ENCODE measurements around the gene PASK.

Gene PASK

DNA sequence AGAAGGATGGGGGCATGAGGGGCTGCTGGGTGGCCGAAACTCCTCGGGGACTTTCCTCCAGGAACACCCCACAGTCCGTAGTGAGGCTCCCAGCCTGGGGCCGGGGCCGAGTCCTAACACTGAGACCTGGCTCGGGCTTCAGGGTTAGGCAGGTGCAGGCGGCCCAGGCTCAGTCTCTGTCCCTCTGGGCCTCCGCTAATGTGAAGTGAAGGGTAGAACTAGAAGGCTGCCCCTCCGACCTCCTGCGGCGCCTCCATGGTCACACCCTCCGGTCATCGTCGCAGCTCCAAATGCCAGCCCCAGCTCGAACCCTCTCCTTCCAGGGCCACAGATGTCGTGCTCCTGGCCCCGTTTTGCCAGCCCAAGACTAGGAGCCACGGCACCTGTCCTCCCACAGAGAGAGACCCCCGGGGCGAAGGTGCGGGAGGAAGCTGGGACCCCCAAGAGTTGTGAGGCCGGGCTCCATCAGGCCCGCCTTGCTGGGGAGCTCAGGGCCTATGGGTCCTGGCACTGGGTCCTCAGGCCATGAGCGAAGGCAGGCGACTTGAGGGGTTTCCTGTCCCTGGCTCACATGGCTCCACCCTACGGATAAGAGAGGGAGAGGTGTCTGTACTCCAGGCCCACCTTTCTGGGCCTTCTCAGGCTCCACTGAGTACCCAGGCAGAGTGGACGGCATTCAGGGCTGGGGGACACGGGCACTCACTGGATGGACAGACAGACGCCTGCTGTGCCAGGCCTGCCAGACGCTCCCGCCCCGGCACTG is 40.0 kb upstream of the PASK start:
- peaks cover 15% of the 10 kb centered on the region; the same call in 1 of the 2 replicates for H3K4me1 ChIP-seq (ENCODE audit: control insufficient read depth, insufficient read depth, low read length)
- H3K9ac ChIP-seq (ENCODE audit: low read length): no peak overlapping the region
- no peaks in the 10 kb centered on the region for H3K27me3 ChIP-seq (ENCODE audit: control insufficient read depth, insufficient read depth, low read length)
- no peak overlapping the region for H3K4me3 ChIP-seq (ENCODE audit: low read depth, low read length)
- no peaks in the 10 kb centered on the region for H3K9me3 ChIP-seq (ENCODE audit: control insufficient read depth, insufficient read depth, low read depth, low read length)
- no peak overlapping the region for H3K27ac ChIP-seq (ENCODE audit: low read depth, low read length)
- no peaks in the 10 kb centered on the region for H3K36me3 ChIP-seq (ENCODE audit: control insufficient read depth, insufficient read depth, low read length)

- Histone ChIP-seq H3K4me3 (ENCODE audit: low read depth, low read length) (no peak within 1 kb of the TSS), H3K4me1 (ENCODE audit: control insufficient read depth, insufficient read depth, low read length) (peaks cover 15% of the 10 kb centered on the region; the same call in 1 of the 2 replicates), H3K27ac (ENCODE audit: low read depth, low read length) (no peak within 1 kb of the TSS), H3K27me3 (ENCODE audit: control insufficient read depth, insufficient read depth, low read length) (no peaks in the 10 kb centered on the region), H3K9ac (ENCODE audit: low read length) (no peak within 1 kb of the TSS), H3K9me3 (ENCODE audit: control insufficient read depth, insufficient read depth, low read depth, low read length) (no peaks in the 10 kb centered on the region), H3K36me3 (ENCODE audit: control insufficient read depth, insufficient read depth, low read length) (no peaks in the 10 kb centered on the region)
Measured at GRCh38 chr2:241188361-241189092, 39.3 kb upstream of the PASK start, which contains the start of gene ANO7. Gene ANO7 (plus strand): TSS chr2:241188677. CDS start chr2:241190064, 1,387 bp downstream.

- H3K4me3 ChIP-seq (ENCODE audit: low read depth, low read length): no peak overlapping the region
- no peak overlapping the region for H3K27ac ChIP-seq (ENCODE audit: low read depth, low read length)
- H3K36me3 ChIP-seq (ENCODE audit: control insufficient read depth, insufficient read depth, low read length): 0 out of 2 replicates have a peak, but pooled peaks cover under 1% of the 10 kb centered on the region
- H3K27me3 ChIP-seq (ENCODE audit: control insufficient read depth, insufficient read depth, low read length): no peaks in the 10 kb centered on the region
- H3K4me1 ChIP-seq (ENCODE audit: control insufficient read depth, insufficient read depth, low read length): peaks cover 15% of the 10 kb centered on the region; the same call in 1 of the 2 replicates
- no peak overlapping the region for H3K9ac ChIP-seq (ENCODE audit: low read length)
- no peaks in the 10 kb centered on the region for H3K9me3 ChIP-seq (ENCODE audit: control insufficient read depth, insufficient read depth, low read depth, low read length)
Measured at GRCh38 chr2:241187918-241188234, 38.6 kb upstream of the PASK start.

DNA sequence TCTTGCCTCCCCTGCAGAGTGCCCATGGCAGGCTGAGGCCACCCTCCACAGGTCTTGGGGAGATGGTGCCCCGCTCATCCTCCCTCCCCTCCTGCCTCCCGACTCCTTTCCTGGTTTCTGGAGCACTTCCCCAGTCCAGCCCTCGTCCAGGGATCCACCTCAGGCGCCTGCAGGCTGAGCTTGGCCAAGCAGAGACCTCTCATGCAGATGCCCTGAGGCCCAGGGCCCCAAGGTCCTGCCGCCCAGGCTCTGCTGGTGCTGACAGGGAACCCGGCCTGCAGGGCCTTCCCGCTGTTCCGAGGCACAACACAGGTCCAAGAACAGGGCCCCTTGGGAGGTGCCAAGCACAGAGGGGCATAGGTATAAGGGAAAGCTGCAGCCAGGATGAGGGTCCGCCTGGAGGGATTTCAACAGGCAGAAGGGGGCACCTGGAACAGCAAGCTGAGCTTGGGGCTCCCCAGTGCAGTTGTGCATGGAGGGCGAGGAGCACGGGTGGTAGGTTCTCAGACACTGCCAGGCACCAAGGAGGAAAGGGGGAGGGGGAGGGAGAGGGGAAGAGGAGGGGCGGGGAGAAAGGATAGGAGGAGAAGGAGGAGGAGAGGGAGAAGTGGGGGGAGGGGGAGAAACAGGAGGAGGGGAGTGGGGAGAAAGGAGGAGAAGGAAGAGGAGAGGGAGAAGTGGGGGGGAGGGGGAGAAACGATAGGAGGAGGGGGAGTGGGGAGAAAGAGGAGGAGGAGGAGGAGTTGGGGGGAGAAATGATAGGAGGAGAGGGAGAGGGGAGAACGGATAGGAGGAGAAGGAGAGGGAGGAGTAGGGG is 38.0 kb upstream of the PASK start:
- no peaks in the 10 kb centered on the region for H3K9me3 ChIP-seq (ENCODE audit: control insufficient read depth, insufficient read depth, low read depth, low read length)
- H3K27me3 ChIP-seq (ENCODE audit: control insufficient read depth, insufficient read depth, low read length): no peaks in the 10 kb centered on the region
- H3K4me3 ChIP-seq (ENCODE audit: low read depth, low read length): no peak overlapping the region
- H3K27ac ChIP-seq (ENCODE audit: low read depth, low read length): no peak overlapping the region
- H3K36me3 ChIP-seq (ENCODE audit: control insufficient read depth, insufficient read depth, low read length): 0 out of 2 replicates have a peak, but pooled peaks cover 2% of the 10 kb centered on the region
- peaks cover 15% of the 10 kb centered on the region; the same call in 1 of the 2 replicates for H3K4me1 ChIP-seq (ENCODE audit: control insufficient read depth, insufficient read depth, low read length)
- no peak overlapping the region for H3K9ac ChIP-seq (ENCODE audit: low read length)

- no peak overlapping the region for H3K9ac ChIP-seq (ENCODE audit: low read length)
- H3K27ac ChIP-seq (ENCODE audit: low read depth, low read length): no peak overlapping the region
- H3K9me3 ChIP-seq (ENCODE audit: control insufficient read depth, insufficient read depth, low read depth, low read length): no peaks in the 10 kb centered on the region
- no peak overlapping the region for H3K4me3 ChIP-seq (ENCODE audit: low read depth, low read length)
- H3K4me1 ChIP-seq (ENCODE audit: control insufficient read depth, insufficient read depth, low read length): peaks cover 15% of the 10 kb centered on the region; the same call in 1 of the 2 replicates
- 0 out of 2 replicates have a peak, but pooled peaks cover 2% of the 10 kb centered on the region for H3K36me3 ChIP-seq (ENCODE audit: control insufficient read depth, insufficient read depth, low read length)
- H3K27me3 ChIP-seq (ENCODE audit: control insufficient read depth, insufficient read depth, low read length): no peaks in the 10 kb centered on the region
Measured at GRCh38 chr2:241185961-241186360, 36.7 kb upstream of the PASK start.

- Histone ChIP-seq H3K4me3 (ENCODE audit: low read depth, low read length) (no peak overlapping the region), H3K9me3 (ENCODE audit: control insufficient read depth, insufficient read depth, low read depth, low read length) (no peaks in the 10 kb centered on the region), H3K27me3 (ENCODE audit: control insufficient read depth, insufficient read depth, low read length) (no peaks in the 10 kb centered on the region), H3K9ac (ENCODE audit: low read length) (no peak overlapping the region), H3K27ac (ENCODE audit: low read depth, low read length) (no peak overlapping the region), H3K36me3 (ENCODE audit: control insufficient read depth, insufficient read depth, low read length) (0 out of 2 replicates have a peak, but pooled peaks cover 2% of the 10 kb centered on the region), H3K4me1 (ENCODE audit: control insufficient read depth, insufficient read depth, low read length) (peaks cover 15% of the 10 kb centered on the region; the same call in 1 of the 2 replicates)
Measured at GRCh38 chr2:241184901-241185300, 35.6 kb upstream of the PASK start.

DNA sequence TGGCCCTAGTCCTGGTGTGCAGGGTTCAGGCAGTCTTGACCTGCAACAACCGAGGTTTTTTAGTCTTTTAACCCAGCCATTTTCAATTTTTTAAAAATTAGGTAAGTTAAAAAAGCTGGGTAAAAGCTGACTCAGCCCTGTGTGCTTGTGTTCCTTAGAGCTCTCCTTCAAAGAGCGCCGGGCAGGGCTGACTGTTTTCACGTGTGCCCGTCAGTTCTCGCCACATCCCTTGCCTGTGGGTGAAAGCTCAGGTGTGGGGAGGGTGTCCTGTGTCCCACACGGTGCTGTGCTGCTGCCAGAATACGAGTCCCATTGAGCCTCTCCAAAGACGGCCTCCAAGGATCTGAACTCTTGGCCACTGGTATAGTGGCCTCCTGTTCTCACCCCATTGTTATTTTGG is 33.9 kb upstream of the PASK start:
- no peak overlapping the region for H3K27ac ChIP-seq (ENCODE audit: low read depth, low read length)
- no peaks in the 10 kb centered on the region for H3K9me3 ChIP-seq (ENCODE audit: control insufficient read depth, insufficient read depth, low read depth, low read length)
- H3K36me3 ChIP-seq (ENCODE audit: control insufficient read depth, insufficient read depth, low read length): 0 out of 2 replicates have a peak, but pooled peaks cover 4% of the 10 kb centered on the region
- no peaks in the 10 kb centered on the region for H3K27me3 ChIP-seq (ENCODE audit: control insufficient read depth, insufficient read depth, low read length)
- no peak overlapping the region for H3K4me3 ChIP-seq (ENCODE audit: low read depth, low read length)
- H3K9ac ChIP-seq (ENCODE audit: low read length): no peak overlapping the region
- H3K4me1 ChIP-seq (ENCODE audit: control insufficient read depth, insufficient read depth, low read length): peaks cover 10% of the 10 kb centered on the region; the same call in 1 of the 2 replicates

- no peak overlapping the region for H3K9ac ChIP-seq (ENCODE audit: low read length)
- no peaks in the 10 kb centered on the region for H3K27me3 ChIP-seq (ENCODE audit: control insufficient read depth, insufficient read depth, low read length)
- no peaks in the 10 kb centered on the region for H3K9me3 ChIP-seq (ENCODE audit: control insufficient read depth, insufficient read depth, low read depth, low read length)
- 0 out of 2 replicates have a peak, but pooled peaks cover 4% of the 10 kb centered on the region for H3K36me3 ChIP-seq (ENCODE audit: control insufficient read depth, insufficient read depth, low read length)
- H3K4me3 ChIP-seq (ENCODE audit: low read depth, low read length): no peak overlapping the region
- no peak overlapping the region for H3K27ac ChIP-seq (ENCODE audit: low read depth, low read length)
- peaks cover 7% of the 10 kb centered on the region; the same call in 1 of the 2 replicates for H3K4me1 ChIP-seq (ENCODE audit: control insufficient read depth, insufficient read depth, low read length)
Measured at GRCh38 chr2:241182531-241183133, 33.4 kb upstream of the PASK start.

GRCh38 chr2:241182126-241182525 is 32.9 kb upstream of the PASK start:
- H3K9me3 ChIP-seq (ENCODE audit: control insufficient read depth, insufficient read depth, low read depth, low read length): no peaks in the 10 kb centered on the region
- 0 out of 2 replicates have a peak, but pooled peaks cover 4% of the 10 kb centered on the region for H3K36me3 ChIP-seq (ENCODE audit: control insufficient read depth, insufficient read depth, low read length)
- H3K4me1 ChIP-seq (ENCODE audit: control insufficient read depth, insufficient read depth, low read length): peaks cover 4% of the 10 kb centered on the region; the same call in 1 of the 2 replicates
- no peak overlapping the region for H3K27ac ChIP-seq (ENCODE audit: low read depth, low read length)
- H3K27me3 ChIP-seq (ENCODE audit: control insufficient read depth, insufficient read depth, low read length): no peaks in the 10 kb centered on the region
- H3K4me3 ChIP-seq (ENCODE audit: low read depth, low read length): no peak overlapping the region
- H3K9ac ChIP-seq (ENCODE audit: low read length): no peak overlapping the region

DNA sequence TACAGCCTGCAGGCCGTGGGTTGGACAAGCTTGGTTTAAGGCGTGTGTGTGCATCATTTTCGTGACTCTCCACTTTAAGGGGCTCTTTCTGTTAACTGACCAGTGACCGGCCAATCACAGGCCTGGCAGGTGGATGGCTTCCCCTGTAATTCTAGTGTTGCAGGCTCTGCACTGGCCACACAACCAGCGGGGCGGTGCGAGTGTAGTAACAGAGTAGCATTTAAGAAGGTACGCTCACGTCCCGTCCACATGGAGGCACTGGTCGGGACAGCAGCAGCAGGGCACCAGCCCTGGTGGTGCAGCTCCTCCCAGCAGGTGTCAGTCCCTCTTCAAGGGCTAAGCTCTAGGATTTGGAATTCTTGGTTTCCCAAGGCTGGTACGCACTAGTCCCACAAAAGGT is 31.2 kb upstream of the PASK start:
- H3K4me1 ChIP-seq (ENCODE audit: control insufficient read depth, insufficient read depth, low read length): no peaks in the 10 kb centered on the region
- H3K27ac ChIP-seq (ENCODE audit: low read depth, low read length): no peak overlapping the region
- no peak overlapping the region for H3K4me3 ChIP-seq (ENCODE audit: low read depth, low read length)
- no peaks in the 10 kb centered on the region for H3K27me3 ChIP-seq (ENCODE audit: control insufficient read depth, insufficient read depth, low read length)
- H3K36me3 ChIP-seq (ENCODE audit: control insufficient read depth, insufficient read depth, low read length): peaks cover 7% of the 10 kb centered on the region
- H3K9ac ChIP-seq (ENCODE audit: low read length): no peak overlapping the region
- no peaks in the 10 kb centered on the region for H3K9me3 ChIP-seq (ENCODE audit: control insufficient read depth, insufficient read depth, low read depth, low read length)

Measured in HUES6 (cell line).